Measurements from ENCODE around the gene DNAJC3.
A peak's percentile ranks its signal among the peaks of the same experiment; 100 is the strongest.
"Not testable (repeated sequence)": the region's sequence is repeated elsewhere in the genome, so short reads cannot be mapped to it uniquely, and the experiment has no call there.

The DNAJC3 gene

GRCh38 chr13:95676105-95676761, 706 bp upstream of the DNAJC3 start:
- DNase-seq (ENCODE audit: low read depth): peak; percentile 54

GRCh38 chr13:95677564-95678266, 776 bp downstream of the DNAJC3 start:
- DNase-seq (ENCODE audit: low read depth): peak; percentile 54

- DNase-seq (ENCODE audit: low read depth): no peak
These were observed 2.0 kb downstream of the DNAJC3 start for GRCh38 chr13:95678967-95679366.

GRCh38 chr13:95679722-95680121, 2.8 kb downstream of the DNAJC3 start:
- no peak for DNase-seq (ENCODE audit: low read depth)

DNA sequence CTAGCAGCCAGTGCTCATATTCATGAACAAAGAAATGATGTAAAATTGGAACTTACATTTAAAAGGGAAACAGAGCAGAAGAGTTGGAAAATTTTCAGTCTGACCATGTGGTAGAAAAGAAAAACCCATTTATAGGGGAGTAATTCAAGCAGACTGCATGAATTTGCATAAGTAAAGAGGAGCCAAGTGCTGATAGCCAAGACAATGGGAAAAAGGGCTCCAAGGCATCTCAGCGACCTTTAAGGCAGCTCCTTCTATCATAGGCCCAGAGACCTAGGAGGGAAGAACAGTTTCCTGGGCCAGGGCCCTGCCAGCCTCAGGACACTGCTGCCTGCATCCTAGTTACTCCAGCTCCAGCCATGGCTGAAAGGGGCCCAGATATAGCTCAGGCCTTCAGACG, 7.5 kb downstream of the DNAJC3 start:
- no peak for DNase-seq (ENCODE audit: low read depth)

- DNase-seq (ENCODE audit: low read depth): not testable (repeated sequence)
These were observed 8.0 kb downstream of the DNAJC3 start for GRCh38 chr13:95684960-95685359.

DNA sequence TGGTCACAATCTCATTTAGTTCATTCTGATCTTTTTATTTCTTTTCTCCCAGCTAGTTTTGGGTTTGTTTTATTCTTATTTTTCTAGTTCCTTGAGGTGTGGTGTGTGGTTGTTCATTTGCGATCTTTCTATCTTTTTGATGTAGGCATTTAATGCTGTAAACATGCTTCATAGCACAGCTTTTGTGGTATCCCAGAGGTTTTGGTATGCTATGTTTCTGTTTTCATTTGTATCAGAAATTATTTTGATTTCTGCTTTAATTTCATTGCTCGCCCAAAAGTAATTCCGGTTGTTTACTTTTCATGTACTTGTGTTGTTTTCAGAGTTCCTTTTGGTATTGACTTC, 12.6 kb downstream of the DNAJC3 start:
- DNase-seq (ENCODE audit: low read depth): no peak

GRCh38 chr13:95690986-95691385, 14.0 kb downstream of the DNAJC3 start:
- not testable (repeated sequence) for DNase-seq (ENCODE audit: low read depth)

- no peak for DNase-seq (ENCODE audit: low read depth)
These were observed 20.2 kb downstream of the DNAJC3 start for GRCh38 chr13:95697052-95697680.

GRCh38 chr13:95698047-95698749, 21.3 kb downstream of the DNAJC3 start:
- peak; percentile 37 for DNase-seq (ENCODE audit: low read depth)

DNA sequence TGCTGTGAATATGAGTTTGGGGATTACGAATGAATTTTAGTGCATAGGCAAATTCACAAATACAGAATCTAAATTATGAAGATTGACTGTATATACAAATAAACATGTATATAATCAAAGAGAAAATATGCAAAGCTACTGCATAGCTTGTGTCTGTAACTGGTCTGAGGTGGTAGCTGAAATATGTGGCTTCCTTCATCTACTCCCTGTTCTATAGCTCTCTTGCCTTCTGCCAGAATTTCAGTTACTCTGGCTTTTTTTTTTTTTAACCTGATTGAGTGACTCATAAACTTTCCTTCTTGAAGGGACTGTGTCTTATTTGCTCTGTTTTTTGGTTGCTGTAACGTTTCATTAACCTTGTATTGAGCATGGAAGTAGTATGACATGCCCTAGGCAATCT, 26.6 kb downstream of the DNAJC3 start:
- DNase-seq (ENCODE audit: low read depth): no peak

GRCh38 chr13:95704510-95704909, 27.6 kb downstream of the DNAJC3 start:
- peak; percentile 31 for DNase-seq (ENCODE audit: low read depth)

GRCh38 chr13:95706356-95706755, 29.4 kb downstream of the DNAJC3 start:
- no peak for DNase-seq (ENCODE audit: low read depth)

DNA sequence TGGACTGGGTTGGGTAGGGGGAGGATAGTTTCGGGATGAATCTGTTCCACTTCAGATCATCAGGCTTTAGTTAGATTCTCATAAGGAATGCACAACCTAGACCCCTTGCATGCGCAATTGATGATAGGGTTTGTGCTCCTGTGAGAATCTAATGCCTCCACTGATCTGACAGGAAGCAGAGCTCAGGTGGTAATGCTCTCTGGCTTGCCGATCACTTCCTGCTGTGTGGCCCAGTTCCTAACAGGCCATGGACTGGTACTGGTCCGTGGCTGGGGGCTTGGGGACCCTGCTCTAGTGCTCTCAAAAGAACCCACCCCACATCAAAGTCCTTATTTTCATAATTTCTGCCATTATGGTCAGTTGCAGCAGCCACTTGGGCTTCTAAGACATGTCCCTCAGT, 30.1 kb downstream of the DNAJC3 start:
- DNase-seq (ENCODE audit: low read depth): no peak

GRCh38 chr13:95707442-95708390, 30.8 kb downstream of the DNAJC3 start:
- DNase-seq (ENCODE audit: low read depth): no peak

DNA sequence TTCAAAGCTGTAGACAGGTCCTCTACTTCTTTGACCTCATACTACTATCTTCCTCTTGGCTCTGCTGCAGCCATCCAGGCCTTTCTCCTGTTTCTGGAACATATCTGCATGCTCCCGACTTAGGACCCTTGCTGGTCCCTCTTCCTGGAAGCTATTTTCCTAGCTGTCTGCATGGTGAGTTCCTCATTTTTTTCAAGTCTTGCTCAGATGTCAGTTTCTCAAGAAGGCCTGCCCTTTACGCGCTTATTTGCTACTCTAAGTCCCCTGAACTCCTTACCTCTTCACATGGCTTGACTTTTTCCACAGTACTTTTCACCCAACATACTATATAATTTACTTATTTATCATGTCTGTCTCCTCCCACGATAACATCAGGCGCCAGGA, 31.4 kb downstream of the DNAJC3 start:
- no peak for DNase-seq (ENCODE audit: low read depth)

GRCh38 chr13:95708811-95709500, 32.0 kb downstream of the DNAJC3 start:
- DNase-seq (ENCODE audit: low read depth): no peak

DNA sequence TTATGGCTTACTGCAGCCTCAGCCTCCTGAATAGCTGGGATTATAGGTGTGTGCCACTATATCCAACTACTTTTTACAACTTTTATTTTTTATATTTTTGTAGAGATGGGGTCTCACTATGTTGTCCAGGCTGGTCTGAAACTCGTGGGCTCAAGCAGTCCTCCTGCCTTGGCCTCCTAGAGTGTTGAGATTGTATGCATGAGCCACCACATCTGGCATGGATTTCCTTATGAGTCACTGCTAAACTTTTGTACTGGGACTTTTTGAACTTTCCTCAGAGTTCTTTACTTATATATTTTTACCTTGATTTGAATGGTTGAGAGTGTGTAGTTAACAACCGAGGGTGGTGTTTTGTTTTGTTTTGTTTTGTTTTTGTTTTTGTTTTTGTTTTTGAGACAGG, 33.4 kb downstream of the DNAJC3 start:
- peak; percentile 69 for DNase-seq (ENCODE audit: low read depth)

DNA sequence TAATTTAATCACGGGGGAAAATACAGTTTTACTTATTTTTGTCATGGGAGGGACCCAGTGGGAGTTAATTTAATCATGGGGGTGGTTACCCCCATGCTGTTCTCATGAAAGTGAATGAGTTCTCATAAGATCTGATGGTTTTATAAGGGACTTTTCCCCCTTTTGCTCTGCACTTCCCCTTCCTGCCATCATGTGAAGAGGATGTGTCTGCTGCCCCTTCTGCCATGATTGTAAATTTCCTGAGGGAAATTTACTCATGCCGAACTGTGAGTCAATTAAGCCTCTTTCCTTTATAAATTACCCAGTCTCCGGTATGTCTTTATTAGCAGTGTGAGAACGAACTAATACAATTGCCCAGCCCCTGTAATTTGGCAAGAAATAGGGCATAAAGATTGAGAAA, 35.9 kb downstream of the DNAJC3 start:
- not testable (repeated sequence) for DNase-seq (ENCODE audit: low read depth)

DNA sequence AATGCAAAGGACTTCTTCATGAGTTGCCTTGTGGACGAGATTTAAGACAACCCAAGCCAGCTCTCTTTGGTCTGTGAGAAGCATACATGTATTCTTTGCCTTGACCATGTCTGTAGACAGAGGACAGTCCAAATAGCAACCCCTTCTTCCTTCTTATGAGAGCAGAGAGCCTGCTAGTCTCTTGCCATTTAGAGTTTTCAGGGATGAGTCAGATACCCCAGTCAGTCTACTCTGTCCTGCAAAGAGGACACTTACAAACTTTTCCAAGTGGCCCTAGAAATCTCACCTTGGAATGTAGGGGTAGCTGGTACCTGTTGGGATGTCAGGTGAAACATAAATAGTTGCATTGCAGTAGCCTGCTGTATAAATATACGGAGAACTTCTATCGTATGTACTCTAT, 36.7 kb downstream of the DNAJC3 start:
- peak; percentile 44 for DNase-seq (ENCODE audit: low read depth)
